ENCODE data around the gene ZKSCAN1.
"Not testable (repeated sequence)": the region's sequence is repeated elsewhere in the genome, so short reads cannot be mapped to it uniquely, and the experiment has no call there.

- not testable (repeated sequence) for TF ChIP-seq POLR2A, CTCF (IDR thresholded peaks at IDR 0.05)
Observed at GRCh38 chr7:99981066-99981465, 34.3 kb upstream of the ZKSCAN1 start.

All from breast epithelium (tissue), 3 donors.